Activated T-helper 1 cell treated with anti-CD3 and anti-CD28 coated beads, Interleukin-2, amount 50 U/mL, for 16 hours (primary cell): ENCODE measurements around the gene EML5.

Experiments used
- DNase-seq, 2 donors: peaks; one replicate each; pipeline ENCODE4 v3.0.0-alpha.2; 2020; ENCODE audit warnings: low read depth in 1 of 2, low spot score in 1 of 2

Gene EML5

GRCh38 chr14:88618476-88618875 lies 174.3 kb downstream of the EML5 start:
- no peak for DNase-seq

- no peak for DNase-seq
Observed at GRCh38 chr14:88617479-88617878, 175.3 kb downstream of the EML5 start.

- no peak for DNase-seq
Observed at GRCh38 chr14:88616697-88617096, 176.1 kb downstream of the EML5 start.

- DNase-seq = no peak
Observed at GRCh38 chr14:88614218-88614907, 178.4 kb downstream of the EML5 start.

GRCh38 chr14:88613552-88614010 lies 179.2 kb downstream of the EML5 start:
- no peak for DNase-seq

- no peak for DNase-seq
Observed at GRCh38 chr14:88612981-88613380, 179.8 kb downstream of the EML5 start.

GRCh38 chr14:88611878-88612277 lies 180.9 kb downstream of the EML5 start:
- DNase-seq = no peak

- no peak for DNase-seq
Observed at GRCh38 chr14:88607829-88608228, 184.9 kb downstream of the EML5 start.

GRCh38 chr14:88605594-88605993 lies 187.2 kb downstream of the EML5 start:
- no peak for DNase-seq

GRCh38 chr14:88604212-88604611 lies 188.5 kb downstream of the EML5 start:
- DNase-seq = no peak

- no peak for DNase-seq
Observed at GRCh38 chr14:88599761-88600439, 192.9 kb downstream of the EML5 start.

- no peak for DNase-seq
Observed at GRCh38 chr14:88599326-88599725, 193.4 kb downstream of the EML5 start.

GRCh38 chr14:88598097-88598675 lies 194.6 kb downstream of the EML5 start:
- no peak for DNase-seq

GRCh38 chr14:88597601-88598000 lies 195.2 kb downstream of the EML5 start:
- no peak for DNase-seq

GRCh38 chr14:88597038-88597437 lies 195.7 kb downstream of the EML5 start:
- DNase-seq = no peak

GRCh38 chr14:88592031-88592430 lies 200.7 kb downstream of the EML5 start:
- DNase-seq = no peak

- no peak for DNase-seq
Observed at GRCh38 chr14:88590173-88590572, 202.6 kb downstream of the EML5 start.

- no peak for DNase-seq
Observed at GRCh38 chr14:88588081-88588480, 204.7 kb downstream of the EML5 start.

- no peak for DNase-seq
Observed at GRCh38 chr14:88584451-88584850, 208.3 kb downstream of the EML5 start.

GRCh38 chr14:88576222-88576621 lies 216.5 kb downstream of the EML5 start:
- no peak for DNase-seq

GRCh38 chr14:88572117-88572516 lies 220.6 kb downstream of the EML5 start:
- no peak for DNase-seq

GRCh38 chr14:88568196-88568595 lies 224.6 kb downstream of the EML5 start:
- no peak for DNase-seq
